Measurements from ENCODE around the gene ANXA5. TPM values are rescaled to one million over a fixed set of nuclear protein-coding genes. Genes with fewer than 3 reads are reported as not detected.
"Not testable (repeated sequence)": the region's sequence is repeated elsewhere in the genome, so short reads cannot be mapped to it uniquely, and the experiment has no call there.

The ANXA5 gene
- 495 and 521 TPM in 2 replicates for total RNA-seq

DNA sequence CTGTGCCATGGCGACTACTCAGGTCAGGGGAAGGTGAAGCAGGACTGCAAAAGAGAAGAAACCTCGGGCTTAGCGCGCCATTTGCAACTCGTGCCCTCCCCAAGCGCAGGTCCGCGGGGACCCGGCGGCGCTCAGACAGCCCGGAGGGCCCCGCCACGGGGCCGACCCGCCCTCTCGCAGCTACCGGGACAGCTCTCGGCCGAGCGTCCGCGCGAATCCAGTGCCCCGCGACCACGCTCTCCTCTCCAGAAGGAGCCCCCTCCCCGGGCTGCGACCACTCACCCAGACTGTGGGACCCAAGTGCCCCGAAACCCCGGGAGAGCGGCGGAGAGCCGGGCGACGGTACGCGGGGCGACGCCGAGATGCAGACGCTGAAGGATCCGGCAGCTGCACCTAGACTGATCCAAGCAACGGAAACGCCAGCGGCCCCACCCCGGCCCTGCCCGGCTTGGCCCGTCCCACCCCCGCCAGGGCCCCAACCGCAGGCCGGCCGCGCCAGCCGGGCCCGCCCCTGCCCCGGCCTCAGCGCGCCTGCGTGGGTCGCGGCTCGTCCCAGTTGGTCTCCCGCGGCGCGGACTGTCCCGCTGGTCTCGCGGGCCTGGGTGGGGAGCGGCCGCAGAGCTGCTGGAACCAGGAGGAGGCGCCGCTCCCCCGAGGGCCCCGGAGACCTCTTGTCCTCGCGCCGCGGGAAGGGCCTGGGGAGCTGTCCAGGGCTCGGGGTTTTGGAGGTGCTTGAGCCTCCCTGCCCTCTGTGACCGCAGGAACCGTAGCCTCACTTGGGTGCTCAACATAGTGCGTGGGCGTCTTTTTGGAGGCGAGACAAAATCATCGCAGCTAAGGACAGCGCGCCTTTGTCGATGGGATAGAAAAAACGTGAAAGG lies at the start of gene ANXA5:
Gene ANXA5 (minus strand): TSS at position 400 of the 881 bp plus-strand sequence. CDS start 391 bp downstream, at position 9.
- no peak for DNase-seq (ENCODE audit: extremely low read depth, low read depth, low spot score)

DNA sequence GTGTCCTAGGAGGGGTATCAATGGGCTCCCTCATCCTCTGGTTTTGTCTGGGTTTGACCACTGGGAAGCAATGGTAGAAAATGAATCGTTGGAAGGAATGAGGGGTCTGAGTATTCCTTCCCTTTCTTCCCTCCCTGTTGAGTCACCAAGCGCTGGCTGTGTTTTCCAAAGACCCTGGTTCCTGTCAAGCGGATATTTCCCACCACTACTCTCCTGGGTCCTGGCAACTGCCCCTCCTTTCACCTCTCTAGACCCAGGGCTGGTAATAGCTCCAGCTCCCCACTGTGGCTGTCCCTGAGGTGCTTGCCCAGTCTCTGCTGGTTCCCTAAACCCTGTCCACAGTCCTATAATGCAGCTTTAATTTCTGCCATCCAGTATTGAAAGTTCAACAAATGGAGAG lies 46.0 kb upstream of the ANXA5 start:
- DNase-seq (ENCODE audit: extremely low read depth, low read depth, low spot score), result no peak

DNA sequence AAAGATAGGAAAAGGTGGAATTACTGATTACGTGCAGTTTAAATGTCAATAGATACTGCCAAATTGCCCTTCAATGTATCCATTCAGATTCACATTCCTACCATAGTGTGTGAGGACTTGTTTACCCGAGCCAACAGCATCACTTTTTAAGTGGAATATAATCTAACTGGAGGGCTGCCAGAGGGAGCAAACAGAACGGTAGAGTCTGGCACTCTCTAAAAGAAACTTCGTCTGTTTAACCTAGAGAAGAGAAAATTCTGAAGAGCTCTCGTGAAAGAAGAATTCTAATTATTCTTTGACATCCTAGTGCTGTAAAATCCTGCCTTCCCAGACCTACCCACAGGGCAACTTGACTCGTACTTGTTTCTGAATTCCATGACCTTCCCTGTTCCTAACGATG lies 45.0 kb upstream of the ANXA5 start:
- DNase-seq (ENCODE audit: extremely low read depth, low read depth, low spot score), result no peak

DNA sequence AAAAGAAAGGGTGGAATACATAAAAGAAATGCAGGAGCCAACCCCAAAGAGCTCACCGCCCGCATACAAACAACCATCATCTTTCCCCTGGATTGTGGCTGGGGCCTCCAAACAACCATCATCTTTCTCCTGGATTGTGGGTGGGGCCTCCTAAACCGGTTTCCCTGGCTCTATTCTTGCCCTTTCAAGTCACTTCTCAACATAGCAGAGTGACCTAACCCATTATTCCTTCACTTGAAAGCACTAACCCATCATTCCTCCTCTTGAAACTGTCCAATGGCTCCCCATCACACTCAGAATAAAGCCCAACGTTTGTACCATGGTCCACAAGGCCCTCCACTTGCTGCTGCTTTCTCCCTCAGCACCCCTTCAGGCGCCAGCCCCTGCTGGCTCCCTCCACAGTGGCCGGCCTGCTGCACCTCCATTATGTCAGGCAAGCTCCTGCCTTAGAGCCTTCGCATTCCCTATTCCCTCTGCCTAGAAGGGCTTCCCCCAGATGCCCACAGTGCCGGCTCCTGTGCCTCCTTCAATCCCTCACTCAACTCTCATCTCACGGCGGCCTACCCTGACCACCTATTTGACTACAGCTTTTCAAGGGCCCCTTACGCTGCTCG lies 44.1 kb upstream of the ANXA5 start:
- DNase-seq (ENCODE audit: extremely low read depth, low read depth, low spot score), result no peak

DNA sequence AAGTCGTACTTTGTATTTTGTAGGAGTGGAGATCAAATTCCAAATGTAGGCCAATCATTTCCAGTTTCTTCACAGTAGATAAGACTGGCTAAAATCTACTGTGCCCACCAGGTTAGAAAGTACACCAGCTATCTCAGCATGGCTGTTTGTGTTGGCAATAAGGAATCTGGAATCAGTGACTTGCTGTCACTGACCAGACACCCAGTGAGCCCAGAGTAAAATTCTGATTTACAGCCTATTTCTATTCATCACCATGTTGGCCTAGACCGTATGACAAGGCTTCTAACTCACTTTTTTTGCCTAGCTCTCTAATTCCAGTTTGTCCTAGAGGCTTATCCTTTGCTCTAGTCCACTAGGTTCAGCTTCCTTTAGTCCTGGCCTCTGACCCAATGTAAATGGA lies 42.8 kb upstream of the ANXA5 start:
- no peak for DNase-seq (ENCODE audit: extremely low read depth, low read depth, low spot score)

DNA sequence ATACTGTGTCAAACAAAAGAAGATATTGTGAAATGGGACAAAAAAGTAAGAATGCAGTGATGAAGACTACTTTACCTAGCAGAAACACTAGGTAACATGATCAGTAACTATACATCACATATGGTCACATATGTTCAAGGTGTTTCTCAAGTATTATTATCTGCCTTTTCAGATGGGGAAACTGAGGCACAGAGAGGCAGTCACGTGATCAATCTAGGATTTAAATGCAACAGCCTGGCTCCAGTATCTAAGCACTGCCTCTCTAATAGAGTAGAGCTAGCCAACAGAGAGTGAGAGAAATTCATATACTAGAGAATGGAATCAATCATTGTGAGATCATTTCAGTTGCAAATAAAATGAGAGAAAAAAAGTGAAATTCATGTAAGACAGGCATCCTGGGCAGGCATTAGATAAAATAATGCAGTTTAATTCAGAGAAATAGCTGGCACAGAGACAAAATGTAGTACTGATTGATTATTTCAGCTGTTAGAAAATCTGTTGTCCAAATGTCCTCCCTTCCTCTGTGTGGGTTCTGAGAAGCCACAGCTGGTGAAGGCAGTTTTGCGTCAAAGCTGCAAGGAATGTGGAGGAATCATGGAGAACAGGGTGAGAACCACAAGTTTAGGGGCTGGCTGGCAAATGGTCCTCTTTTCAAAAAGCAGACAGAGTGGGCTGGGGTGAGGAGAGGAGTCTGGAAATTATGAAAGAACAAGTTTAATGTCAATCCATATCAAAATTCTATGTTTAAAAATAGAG lies 42.2 kb upstream of the ANXA5 start:
- no peak for DNase-seq (ENCODE audit: extremely low read depth, low read depth, low spot score)

DNA sequence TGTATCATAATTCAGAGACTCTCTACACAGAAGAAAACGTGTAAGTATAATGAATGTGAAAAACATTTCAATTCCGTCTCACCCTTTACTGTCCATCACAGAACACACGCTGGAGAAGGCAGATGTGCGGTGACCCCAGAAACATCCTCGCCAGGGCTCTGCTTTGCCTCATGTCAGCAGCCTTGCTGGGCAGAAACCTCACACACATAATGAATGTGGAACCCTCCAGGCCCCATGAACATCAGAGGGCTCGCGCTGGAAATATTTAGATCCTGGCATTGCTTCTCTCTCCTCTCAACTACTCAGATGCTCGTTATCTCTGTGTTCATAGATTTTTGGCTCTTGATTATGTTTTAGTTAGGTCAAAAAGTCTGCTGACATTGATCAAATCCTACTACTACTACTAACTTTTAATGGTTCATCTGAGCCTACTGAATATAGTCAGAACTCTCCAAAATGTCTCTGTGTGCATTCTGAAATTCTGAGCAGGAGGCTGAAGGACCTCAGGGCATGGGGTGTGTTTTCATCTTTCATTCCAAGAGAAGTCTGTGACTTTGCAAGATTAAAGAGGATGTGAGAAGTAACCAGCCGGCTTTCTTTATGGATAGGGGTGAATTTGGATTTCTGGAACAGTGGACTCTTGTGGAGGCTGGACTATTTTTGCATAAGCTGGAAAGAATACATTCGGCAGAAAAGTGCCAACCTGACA lies 41.2 kb upstream of the ANXA5 start:
- DNase-seq (ENCODE audit: extremely low read depth, low read depth, low spot score), result no peak

DNA sequence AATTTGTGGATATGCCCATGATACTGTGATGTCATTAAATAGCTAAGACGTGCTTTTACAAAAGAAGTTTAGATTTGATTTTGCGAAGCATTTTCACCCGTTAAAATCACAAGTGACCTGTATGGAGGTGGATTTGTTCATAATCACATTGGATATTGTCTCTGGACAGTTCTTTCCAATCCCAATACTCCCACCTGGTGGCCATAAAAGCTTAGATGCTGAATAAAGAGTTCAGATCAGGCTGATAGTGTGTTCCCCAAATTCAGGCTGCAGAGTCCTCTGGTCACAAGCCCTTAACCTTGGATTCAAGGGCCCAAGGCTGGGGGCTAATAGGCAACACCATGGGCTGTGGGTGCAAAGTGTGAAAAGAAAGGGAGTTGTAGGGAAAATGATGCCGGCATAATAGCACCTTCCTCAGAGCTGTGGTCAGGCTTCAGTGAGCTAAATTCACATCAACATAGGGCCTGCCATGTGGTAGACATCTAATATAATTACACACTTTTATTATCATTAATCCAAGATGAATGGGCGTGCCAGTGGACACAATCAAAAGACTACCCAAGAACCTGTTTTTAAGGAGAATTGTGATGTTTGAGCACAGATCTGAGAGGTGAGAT lies 40.1 kb upstream of the ANXA5 start:
- DNase-seq (ENCODE audit: extremely low read depth, low read depth, low spot score), result peak; percentile 54

DNA sequence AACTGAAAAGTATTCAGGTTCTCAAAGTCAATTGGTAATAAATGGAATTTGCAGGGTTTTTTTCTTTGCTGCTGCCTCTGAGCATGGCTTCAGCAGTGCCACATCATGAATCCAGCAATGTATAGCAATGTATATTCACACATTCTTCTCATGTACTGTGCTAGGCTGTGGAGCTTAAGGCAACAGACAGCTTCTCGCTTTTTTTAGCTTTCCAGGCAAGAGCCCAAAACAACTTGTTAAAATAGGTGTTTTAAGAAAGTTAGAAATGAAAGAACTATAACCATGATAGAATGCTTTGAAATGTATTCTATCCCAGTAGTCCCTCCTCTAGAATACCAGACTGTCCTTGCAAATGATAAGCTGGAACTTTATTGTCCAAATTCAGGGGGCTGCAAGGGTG lies 37.8 kb upstream of the ANXA5 start:
- DNase-seq (ENCODE audit: extremely low read depth, low read depth, low spot score), result no peak

DNA sequence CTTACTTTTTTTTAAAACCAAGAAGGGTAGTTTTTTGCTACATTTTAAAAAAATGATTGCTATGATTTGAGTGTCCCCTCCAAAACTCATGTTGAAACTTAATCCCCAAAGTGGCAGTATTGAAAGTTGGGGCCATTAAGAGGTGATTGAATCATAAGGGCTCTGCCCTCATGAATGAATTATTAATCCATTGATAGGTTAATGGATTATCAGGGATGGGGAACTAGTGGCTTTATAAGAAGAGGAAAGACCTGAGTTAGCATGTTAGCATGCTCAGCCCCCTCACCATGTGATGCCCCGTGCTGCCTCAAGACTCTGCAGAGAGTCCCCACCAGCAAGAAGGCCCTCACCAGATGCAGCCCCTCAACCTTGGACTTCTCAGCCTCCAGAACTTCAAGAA lies 37.2 kb upstream of the ANXA5 start:
- DNase-seq (ENCODE audit: extremely low read depth, low read depth, low spot score), result no peak

DNA sequence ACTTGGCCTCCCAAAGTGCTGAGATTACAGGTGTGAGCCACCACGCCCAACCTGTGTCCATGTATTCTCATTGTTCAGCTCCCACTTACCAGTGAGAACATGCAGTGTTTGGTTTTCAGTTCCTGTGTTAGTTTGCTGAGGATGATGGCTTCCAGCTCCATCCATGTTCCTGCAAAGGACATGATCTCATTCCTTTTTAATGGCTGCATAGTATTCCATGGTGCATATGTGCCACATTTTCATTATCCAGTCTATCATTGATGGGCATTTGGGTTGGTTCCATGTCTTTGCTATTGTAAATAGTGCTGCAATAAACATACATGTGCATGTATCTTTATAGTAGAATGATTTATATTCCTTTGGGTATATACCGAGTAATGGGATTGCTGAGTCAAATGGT lies 33.0 kb upstream of the ANXA5 start:
- not testable (repeated sequence) for DNase-seq (ENCODE audit: extremely low read depth, low read depth, low spot score)

DNA sequence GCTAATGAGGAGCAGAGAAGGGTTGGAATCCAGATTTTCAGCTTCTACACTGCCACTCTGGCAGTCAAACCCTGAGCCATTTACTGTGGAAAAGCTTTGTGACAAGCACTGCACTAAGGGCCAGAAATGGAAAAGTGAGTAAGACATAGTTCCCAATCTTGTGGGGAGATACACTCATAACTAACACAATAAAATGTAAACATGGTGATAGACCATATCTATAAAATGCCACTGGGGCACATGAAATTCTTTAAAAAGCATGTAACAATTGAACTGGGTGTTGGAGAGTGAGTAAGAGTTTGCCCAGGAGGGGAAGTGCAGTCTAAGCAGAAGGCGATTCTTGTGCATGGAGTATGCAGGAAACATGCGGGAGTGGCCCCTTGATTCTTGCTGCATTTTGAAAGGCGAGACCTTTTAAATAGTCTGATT lies 32.0 kb upstream of the ANXA5 start:
- no peak for DNase-seq (ENCODE audit: extremely low read depth, low read depth, low spot score)

DNA sequence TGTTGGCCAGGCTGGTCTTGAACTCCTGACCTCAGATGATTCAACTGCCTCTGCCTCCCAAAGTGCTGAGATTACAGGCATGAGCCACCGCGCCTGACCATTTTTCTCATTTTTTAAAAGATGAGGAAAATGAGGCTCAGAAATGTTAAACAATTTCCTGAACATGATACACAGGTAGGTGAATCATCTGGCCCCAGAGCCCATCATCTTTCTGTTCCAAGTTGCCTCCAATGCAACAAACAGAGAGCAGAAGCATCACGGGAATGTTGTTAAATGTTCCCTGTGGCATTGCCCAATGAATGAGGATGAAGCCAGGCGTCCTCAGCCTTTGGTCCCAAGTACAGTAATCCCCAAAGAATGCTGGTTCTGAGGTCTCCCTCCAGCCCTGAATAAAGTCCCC lies 31.3 kb upstream of the ANXA5 start:
- no peak for DNase-seq (ENCODE audit: extremely low read depth, low read depth, low spot score)

DNA sequence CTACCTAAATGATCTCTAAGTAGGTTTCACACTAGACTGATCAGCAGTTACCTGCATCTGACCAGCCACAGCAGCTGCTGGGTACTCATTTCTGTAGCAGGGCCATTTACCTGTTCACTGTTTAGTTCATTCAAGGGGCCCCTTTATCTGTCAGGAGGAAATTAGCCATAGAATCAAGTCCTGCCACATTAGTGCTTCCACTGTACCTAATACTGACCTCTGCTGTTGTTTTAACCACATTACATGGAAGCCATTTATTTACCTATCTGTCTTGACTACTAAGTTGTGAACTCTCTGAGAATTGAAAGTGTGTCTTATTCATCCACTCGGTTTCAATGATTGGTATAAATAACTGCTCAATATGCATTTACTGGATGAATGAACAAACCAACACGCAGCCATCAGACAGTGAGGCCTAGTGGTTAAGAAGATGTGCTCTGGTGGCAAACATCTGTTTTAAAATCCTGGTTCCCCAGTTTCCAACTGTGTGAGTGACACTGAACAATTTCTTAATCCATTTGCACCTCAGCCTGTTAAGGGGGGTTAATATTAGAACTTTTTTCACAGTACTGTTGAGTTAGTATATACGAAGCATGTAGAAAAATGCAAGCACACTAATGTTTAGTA lies 30.0 kb upstream of the ANXA5 start:
- DNase-seq (ENCODE audit: extremely low read depth, low read depth, low spot score), result peak; percentile 54

DNA sequence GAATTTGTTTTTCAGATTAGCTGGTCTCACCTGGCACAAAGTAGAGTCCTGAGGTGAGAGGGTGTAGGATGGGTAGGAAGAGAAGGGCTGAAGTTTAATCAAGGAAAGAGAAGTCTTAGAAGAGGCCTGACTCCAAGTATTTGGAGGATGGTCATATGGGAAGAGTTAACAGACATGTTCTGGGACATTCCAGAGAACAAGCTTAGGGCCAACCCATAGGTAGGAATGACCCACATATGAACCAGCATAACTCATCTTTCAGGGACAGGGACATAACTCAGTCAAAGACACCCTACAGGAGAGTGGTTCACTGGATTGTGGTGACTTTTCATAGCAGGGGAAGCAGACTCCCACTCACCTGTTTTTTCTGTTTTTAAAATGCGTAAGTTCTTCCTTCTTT lies 27.9 kb upstream of the ANXA5 start:
- no peak for DNase-seq (ENCODE audit: extremely low read depth, low read depth, low spot score)

DNA sequence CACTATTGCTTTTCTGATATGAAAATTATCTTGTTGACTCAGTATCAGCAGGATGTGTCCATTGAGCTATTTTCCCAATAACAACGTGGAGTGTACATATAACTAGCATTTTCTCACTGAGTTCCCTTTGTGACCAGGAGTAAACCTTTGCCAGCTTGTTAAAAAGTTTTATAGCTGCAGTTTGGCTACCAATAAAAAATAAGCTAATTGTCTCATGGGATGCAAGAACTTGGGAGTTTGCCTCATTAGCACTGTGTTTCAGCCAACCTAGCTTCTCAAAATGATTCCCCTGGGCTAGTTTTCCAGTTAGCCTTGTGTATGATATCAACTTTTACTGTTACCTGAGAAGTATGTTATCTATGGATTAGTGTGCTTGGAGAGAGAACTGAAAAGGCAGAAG lies 24.9 kb upstream of the ANXA5 start:
- DNase-seq (ENCODE audit: extremely low read depth, low read depth, low spot score), result no peak

DNA sequence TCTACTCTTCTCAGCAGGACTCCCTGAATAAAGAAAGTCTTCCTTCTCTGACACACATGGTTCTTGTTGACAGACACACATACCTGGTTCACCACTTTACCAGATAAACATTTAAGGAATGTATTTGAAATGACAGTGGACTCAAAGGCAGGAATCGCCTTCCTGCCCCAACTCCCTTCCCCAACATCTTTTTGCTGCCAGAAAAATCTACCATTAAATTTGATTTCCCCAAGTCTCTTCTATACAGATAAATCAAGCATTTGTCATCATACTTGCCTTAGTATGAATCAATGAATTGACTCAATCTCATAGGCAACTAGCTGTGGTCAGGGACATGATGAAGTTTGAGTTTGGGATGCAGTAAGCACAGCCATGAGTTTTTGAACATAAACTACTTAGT lies 23.3 kb upstream of the ANXA5 start:
- no peak for DNase-seq (ENCODE audit: extremely low read depth, low read depth, low spot score)

DNA sequence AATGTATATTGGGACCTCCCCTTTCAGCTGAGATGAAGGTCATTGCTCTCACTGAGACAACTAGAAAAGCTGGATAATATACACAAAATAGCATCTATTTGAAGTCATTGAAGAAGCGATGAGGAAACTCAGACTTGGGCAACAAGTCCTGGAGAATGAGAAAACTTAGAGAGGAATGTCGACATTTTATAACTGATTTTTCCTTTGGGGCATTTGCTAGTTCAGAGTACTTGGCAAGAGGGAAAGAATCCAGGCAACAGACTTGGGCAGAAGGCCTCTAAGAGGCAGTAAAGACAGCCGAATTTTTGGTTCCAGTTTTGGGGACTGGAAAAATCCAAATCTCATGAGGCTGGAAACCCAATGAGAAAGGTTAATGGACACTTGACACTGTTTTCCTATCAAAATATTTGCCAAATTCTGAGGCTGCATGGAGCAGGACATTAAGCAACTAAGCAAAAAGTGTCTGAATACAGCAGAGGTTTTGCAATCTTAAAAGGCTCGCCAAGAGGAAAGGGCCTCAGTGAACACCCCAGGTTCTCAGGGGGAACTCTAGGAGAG lies 21.0 kb upstream of the ANXA5 start:
- DNase-seq (ENCODE audit: extremely low read depth, low read depth, low spot score), result no peak

DNA sequence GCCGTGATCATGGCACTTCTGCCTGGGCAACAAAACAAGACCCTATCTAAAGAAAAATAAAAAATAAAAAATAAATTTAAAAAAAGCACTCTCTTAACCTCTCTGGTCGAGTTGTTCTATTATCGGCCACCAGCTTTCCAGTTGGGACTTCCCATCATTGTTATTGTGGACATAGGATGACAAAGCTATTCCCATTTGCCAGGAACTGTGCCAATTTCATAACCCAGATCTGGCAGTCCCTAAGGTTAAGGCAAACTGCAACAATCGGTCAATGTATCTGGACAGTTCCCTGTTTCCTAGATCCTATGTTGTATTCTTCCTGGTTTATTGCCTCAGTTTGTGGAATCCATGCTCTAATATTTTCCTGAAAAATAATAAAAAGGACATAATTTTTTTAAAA lies 17.8 kb upstream of the ANXA5 start:
- no peak for DNase-seq (ENCODE audit: extremely low read depth, low read depth, low spot score)

DNA sequence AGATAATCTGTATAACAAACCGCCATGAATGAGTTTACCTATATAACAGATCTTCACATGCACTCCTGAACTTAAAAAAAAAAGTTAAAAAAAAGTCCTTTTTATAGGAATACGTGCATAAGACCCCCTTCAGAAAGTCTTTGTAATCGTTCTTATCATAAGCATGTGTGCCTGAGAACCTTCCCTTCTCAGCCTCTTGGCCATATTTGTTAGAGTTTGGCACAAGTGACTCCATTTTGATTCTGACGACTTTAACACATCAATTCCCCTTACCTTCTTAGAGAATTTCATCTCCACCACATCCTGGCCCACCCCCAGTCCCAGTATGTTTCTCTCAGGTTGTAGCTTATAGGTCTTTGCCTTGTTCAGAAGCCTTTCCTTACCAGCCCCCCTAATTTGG lies 16.0 kb upstream of the ANXA5 start:
- no peak for DNase-seq (ENCODE audit: extremely low read depth, low read depth, low spot score)

Data from glomerular endothelial cell (primary cell).